Fibroblast of skin of right quadriceps (primary cell): ENCODE measurements around the gene SLC13A4.
"Not testable (repeated sequence)": the region's sequence is repeated elsewhere in the genome, so short reads cannot be mapped to it uniquely, and the experiment has no call there.

Experiments
- DNase-seq: peaks from one replicate; pipeline ENCODE4 v3.0.0-alpha.2; 2013

The SLC13A4 gene

DNA sequence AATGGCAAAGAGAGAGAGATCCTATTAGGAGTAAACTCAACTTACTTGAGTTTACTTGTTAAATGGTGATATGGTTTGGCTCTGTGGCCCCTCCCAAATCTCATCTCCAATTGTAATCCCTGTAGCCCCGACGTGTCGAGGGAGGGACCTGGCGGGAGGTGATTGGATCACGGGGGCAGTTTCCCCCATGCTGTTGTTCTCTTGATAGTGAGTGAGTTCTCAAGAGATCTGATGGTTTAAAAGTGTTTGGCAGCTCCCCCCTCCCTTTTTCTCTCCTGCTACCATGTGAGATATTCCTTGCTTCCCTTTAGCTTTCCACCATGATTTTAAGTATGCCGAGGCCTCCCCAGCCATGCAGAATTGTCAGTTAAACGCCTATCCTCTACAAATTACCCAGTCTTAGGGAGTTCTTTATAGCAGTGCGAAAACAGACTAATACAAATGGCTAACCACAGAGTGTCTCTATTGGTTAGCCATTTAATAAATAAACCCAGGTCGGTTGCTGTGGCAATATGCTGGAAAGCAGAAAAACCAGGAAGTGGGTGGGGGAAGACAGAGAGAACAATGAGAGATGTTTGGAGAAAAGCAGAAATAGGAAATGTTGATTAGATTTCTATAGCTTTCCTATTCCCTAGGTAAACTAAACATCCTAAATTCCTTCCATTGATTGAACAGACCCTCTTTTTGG, 68.7 kb downstream of the SLC13A4 start:
- DNase-seq = no peak

DNA sequence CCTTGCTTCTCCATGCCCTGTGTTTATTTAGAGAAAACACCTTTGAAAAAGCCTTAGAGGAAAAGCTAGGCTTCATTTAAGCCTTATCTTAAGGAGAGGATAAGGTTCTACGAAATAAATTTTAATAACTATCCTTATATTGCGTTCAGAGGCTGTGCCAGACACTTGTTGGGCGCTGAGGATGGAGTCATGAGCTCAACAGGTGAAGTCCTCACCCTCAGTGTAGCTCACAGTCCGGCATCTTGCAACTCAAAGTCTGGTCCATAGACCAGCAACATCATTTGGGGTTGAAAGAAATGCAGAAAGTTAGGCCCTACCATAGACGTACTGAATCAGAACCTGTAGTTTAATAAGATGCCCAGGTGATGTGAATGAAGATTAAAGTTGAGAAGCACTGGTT, 69.4 kb downstream of the SLC13A4 start:
- DNase-seq = no peak

DNA sequence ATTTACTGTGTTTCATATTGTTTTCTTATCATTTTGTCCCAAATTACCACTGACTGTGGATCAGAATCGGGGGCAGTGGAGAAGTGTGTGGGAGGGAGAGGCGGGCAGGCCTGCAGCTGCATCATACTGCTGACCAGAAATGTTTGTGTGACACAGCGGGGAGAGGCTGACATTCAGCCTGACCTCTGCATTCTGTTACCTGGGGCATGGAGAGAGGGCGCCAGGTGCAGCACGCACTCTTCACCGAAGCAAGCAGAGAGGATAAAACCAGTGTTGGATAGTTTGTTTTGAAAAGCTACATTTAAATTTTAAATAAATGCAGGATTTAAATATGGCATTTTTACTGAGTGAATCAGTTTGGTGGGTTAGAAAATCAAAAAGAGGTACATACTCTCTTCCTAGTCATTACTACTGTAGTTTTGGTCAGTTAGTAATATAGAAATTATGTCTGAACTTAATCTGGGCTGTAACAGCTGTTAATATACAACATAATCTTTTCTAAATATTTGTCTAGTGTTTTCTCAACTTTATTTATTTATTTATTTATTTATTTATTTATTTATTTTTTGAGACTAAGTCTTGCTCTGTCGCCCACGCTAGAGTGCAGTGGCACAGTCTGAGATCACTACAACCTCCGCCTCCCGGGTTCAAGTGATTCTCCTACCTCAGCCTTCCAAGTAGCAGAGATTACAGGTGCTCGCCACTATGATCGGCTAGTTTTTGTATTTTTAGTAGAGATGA, 74.5 kb downstream of the SLC13A4 start:
- no peak for DNase-seq

DNA sequence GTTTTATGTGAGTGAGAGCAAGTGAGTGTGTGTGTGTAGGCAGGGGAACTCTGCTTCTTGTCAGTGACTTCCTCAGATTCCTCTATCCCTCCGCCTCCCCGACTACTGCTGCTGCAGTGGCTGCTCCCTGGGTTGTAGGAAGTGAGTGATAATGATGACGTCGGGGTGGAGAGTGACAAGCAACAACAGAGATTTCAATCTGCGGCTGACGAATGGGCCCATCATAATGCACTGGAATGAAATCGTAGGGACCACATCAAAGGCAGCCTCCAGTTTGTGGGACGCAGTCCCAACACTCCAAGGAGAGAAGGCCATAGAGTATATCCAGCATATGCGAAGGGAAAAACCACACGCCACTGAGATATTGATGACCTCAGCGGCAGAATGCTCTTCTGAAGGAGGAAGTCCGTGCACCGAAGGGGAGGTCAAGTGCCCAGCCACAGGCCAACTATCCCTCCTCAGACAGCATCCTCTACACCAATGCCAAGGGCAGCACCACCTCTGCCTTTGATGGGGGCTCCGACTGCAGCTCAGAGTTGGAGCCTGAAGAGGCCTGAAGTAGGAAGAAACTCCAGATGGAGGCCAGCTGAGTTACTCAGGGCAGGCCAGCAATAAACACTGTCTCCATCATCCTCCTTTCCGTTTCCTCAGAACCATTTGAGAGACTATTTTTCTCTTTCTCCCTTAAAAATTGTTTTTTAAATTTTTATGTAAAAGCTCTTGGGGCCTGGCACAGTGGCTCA, 77.0 kb downstream of the SLC13A4 start:
- peak; percentile 93 for DNase-seq

DNA sequence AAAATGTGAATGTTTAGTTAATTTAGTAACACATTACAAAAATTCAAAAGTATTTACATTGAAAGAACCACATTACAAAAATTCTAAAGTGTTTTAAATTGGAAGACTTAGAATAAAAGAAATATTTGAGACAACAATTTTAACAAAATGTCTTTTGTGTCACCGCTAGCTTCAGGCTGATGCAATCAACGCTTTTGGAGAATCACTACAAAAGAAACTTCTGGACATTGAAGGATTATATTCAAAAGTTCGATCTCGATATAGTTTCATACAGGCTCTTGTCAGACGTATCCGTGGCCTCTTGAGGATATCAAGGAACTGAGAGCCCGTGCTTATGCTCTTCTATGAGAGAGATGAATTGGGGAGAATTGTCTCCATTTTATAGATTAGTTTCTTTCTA, 79.8 kb downstream of the SLC13A4 start:
- DNase-seq = no peak

DNA sequence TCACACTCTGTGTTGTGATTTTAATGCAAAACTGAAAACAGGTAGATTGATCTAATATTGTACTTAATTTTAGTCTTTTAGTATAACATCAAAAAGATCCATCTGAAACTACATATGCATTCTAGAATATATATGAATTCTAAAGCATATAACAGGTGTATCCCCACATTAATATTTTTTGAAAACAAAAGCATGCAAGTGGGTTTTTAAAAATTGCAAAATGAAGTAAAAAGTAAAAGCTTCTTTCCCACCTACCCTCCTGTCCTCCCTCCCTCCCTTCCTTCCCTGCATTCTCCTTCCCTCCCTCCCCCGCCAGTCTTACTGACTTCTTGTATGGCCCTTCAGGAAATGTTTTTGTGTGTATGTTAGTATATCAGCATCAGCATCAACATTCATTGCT, 80.2 kb downstream of the SLC13A4 start:
- no peak for DNase-seq

DNA sequence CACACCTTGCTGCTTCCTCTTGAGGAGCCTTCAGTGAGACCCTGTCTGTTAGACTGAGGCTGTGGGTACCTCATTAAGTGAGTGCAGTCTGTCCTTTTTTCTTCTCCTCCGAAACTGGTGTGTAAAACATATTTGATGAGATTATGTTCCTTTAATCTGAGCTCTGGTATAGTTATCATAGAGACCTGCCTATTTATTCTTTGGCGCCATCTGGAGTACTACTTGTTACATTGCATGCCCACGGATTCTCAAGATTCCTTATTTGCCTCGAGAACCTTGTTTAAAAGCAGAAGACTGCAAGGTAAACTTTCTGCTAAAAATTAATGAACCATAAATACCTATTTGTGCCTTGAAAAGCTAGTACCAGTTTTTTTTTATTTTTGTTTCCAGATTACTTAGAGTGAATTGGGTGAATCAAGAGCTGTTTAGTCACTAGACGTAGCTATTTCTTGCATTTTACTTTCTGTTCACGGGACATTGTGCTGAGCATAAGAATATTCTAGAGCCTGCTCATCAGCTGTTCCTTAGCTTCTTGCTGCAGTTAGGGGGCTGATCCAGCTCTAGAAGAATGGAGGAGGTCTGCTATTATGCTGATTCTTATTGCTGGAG, 82.6 kb downstream of the SLC13A4 start:
- DNase-seq = peak; percentile 38

DNA sequence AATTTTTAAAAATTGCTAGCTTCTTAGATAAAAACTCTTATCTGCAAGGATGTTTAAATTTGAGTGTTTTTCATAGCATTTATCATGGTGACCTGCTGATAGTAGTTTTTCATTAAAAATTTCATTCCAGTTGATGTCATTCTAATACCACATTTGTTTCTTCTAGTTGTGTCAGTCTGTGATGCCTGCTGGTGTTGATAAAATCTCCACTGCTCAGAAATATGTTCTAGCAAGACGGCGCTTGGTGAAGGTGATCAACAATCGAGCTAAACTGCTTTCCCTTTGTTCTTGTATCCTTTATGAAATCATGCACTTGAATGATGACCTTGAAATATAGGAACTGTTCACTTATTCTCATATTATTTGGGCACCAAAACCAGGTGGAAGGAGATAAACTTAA, 83.3 kb downstream of the SLC13A4 start:
- no peak for DNase-seq

DNA sequence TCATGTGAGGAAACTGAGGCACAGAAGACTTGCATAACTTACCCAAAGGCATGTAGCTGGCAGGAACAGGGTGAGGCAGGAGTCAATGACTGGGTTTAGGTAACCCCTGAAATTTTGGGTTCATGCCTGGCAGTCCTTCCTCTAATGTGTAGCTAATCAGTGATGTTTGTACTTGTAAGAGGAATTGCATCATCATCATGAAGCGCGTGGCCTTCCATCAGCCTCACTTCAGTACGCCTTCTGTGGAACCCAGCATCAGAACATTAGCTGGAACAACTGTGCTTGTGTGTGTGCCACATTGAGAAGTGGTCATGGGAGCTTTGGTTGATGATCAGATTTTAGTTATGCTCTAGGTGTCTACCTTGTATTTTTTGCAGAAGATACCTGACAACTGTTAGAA, 83.8 kb downstream of the SLC13A4 start:
- no peak for DNase-seq

DNA sequence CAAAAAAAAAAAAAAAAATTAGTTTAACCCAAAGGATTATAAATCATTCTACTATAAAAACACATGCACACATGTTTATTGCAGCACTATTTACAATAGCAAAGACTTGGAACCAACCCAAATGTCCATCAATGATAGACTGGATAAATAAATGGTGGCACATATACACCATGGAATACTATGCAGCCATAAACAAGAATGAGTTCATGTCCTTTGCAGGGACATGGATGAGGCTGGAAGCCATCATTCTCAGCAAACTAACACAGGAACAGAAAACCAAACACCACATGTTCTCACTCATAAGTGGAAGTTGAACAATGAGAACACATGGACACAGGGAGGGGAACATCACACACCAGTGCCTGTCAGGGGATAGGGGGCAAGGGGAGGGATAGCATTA, 88.3 kb downstream of the SLC13A4 start:
- not testable (repeated sequence) for DNase-seq

DNA sequence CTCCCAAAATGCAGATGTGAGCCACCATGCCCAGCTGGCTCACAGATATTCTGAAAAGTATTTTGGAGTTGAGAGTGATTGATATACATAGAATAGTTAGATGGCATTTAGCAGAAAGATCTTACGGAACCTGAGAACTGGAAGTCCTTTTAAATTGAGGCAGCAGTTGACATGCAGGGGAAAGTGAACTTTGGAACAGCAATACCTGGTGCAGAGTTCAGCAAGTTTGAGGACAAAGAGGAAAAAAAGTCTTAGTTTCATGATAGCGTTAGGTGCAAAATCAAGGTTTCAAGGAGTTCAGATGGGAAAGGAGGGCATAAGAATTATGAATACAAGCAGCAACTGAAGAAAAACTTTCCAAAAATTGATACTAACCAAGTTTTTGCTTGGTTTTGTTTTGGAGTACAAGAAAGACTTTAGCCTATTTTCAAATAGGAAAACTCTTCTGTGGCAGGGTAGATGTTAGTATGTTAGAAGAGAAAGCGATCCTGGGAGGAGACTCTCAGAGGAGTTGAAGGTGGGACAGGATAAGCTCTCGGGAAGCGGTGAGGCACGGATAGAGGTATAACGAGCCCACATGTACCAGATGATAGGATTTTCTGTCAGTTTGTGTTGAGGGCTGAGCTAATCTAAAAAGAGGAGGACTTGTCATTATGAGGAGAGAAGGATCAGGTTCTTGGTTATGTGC, 93.7 kb downstream of the SLC13A4 start:
- no peak for DNase-seq
